Measurements from ENCODE around the gene SDHAF2.
"Not testable (repeated sequence)": the region's sequence is repeated elsewhere in the genome, so short reads cannot be mapped to it uniquely, and the experiment has no call there.

SDHAF2 gene

DNA sequence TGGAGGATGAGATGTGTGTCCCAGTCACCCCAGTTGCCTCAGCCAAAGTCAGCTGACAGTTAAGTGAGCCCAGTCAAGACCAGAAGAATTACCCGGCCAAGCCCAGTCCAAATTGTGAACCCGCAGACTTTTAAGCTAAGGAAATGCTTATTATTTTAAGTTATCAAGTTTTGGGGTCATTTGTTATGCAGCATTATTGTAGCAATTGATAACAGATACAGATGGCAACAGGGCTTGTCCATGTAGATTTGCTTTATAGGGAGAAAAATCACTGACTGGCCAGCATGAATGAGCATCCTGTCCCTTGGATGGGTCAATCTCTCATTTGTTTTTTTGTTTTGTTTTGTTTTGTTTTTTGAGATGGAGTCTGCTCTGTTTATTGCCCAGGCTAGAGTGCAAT lies 22.9 kb downstream of the SDHAF2 start:
- no peaks in the 10 kb centered on the region for H3K36me3 ChIP-seq (ENCODE audit: control insufficient read depth, insufficient read depth, low read length)
- H3K4me3 ChIP-seq (ENCODE audit: low read length) = no peak overlapping the region
- no peak for DNase-seq (ENCODE audit: low read depth, low spot score)
- H3K27ac ChIP-seq (ENCODE audit: low read length) = no peak overlapping the region
- H3K27me3 ChIP-seq (ENCODE audit: control insufficient read depth, insufficient read depth, low read length) = no peaks in the 10 kb centered on the region
- WGBS (ENCODE audit: insufficient coverage, insufficient read length) = no CpG with 5 or more reads among the region's 2 CpGs
- no peaks in the 10 kb centered on the region for H3K4me1 ChIP-seq (ENCODE audit: control insufficient read depth, insufficient read depth, low read length)
- H3K9me3 ChIP-seq (ENCODE audit: control insufficient read depth, insufficient read depth, low read length) = no peaks in the 10 kb centered on the region

DNA sequence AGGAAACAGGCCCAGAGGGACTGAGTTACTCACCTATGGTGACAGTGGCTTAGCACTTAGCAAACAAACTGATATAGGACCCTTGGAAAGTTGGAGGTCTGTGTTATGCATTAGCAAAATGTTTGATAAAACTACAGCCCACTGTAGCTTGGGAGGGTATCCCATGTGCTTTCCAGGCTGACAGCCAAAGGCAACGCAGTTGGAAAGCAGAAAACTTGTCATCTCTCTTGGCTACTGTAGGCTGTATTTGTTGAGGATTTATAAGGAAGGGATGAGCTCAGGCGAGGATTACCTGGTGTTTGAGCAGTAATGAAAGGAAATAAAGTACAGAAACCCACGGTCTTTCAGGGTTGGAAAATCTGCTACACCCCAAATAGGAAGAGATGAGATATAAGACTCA lies 23.8 kb downstream of the SDHAF2 start:
- Histone ChIP-seq H3K9me3 (ENCODE audit: control insufficient read depth, insufficient read depth, low read length) (no peaks in the 10 kb centered on the region), H3K4me3 (ENCODE audit: low read length) (no peak overlapping the region), H3K36me3 (ENCODE audit: control insufficient read depth, insufficient read depth, low read length) (no peaks in the 10 kb centered on the region), H3K4me1 (ENCODE audit: control insufficient read depth, insufficient read depth, low read length) (no peaks in the 10 kb centered on the region), H3K27ac (ENCODE audit: low read length) (no peak overlapping the region), H3K27me3 (ENCODE audit: control insufficient read depth, insufficient read depth, low read length) (no peaks in the 10 kb centered on the region)
- DNase-seq (ENCODE audit: low read depth, low spot score) = no peak
- WGBS (ENCODE audit: insufficient coverage, insufficient read length) = no CpG with 5 or more reads among the region's 3 CpGs

DNA sequence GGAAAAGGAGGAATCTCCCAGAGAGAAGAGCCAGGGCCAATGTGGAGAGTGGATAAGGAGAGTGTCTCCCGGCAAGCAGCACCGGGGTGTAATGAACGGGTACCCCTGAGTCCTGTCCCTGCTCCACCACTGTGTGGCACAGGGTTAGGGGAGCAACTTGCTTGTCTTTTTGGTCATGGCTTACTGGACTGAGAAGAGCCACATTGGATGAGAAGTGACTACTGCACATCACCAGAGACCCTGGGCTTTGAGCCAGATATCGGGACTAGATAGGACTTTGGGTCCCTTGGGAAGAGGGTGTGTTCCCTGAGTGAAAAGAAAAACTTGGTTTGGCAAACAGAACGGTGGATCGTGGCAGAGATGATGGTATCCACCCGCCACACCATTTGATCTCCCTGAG lies 24.6 kb downstream of the SDHAF2 start:
- H3K27me3 ChIP-seq (ENCODE audit: control insufficient read depth, insufficient read depth, low read length) = no peaks in the 10 kb centered on the region
- H3K9me3 ChIP-seq (ENCODE audit: control insufficient read depth, insufficient read depth, low read length) = no peaks in the 10 kb centered on the region
- no peaks in the 10 kb centered on the region for H3K4me1 ChIP-seq (ENCODE audit: control insufficient read depth, insufficient read depth, low read length)
- H3K27ac ChIP-seq (ENCODE audit: low read length) = no peak overlapping the region
- no peaks in the 10 kb centered on the region for H3K36me3 ChIP-seq (ENCODE audit: control insufficient read depth, insufficient read depth, low read length)
- no peak for DNase-seq (ENCODE audit: low read depth, low spot score)
- WGBS (ENCODE audit: insufficient coverage, insufficient read length) = no CpG with 5 or more reads among the region's 7 CpGs
- no peak overlapping the region for H3K4me3 ChIP-seq (ENCODE audit: low read length)

DNA sequence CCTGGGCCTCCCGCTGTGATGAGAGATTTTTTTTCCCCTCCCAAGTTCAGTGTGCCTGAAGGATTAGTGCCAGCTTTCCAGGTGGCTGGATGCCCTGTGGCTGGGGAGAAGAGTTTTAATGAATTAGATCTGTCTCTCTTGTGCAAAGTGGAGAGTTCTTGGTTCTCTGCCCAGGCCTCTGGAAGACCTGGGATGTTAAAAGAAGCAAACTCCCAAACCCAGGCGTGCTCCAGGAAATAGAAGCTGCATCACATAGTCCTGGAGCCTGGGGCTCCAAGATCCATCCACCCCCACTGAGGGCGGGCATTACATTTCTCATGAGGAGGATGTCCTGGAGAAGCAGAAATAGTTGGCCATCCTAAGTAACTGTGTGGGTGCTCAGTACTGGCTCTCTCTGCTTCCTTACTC lies 30.6 kb downstream of the SDHAF2 start:
- WGBS (ENCODE audit: insufficient coverage, insufficient read length) = no CpG with 5 or more reads among the region's 3 CpGs
- no peaks in the 10 kb centered on the region for H3K36me3 ChIP-seq (ENCODE audit: control insufficient read depth, insufficient read depth, low read length)
- no peak for DNase-seq (ENCODE audit: low read depth, low spot score)
- H3K4me3 ChIP-seq (ENCODE audit: low read length) = no peak overlapping the region
- H3K9me3 ChIP-seq (ENCODE audit: control insufficient read depth, insufficient read depth, low read length) = no peaks in the 10 kb centered on the region
- no peaks in the 10 kb centered on the region for H3K4me1 ChIP-seq (ENCODE audit: control insufficient read depth, insufficient read depth, low read length)
- H3K27me3 ChIP-seq (ENCODE audit: control insufficient read depth, insufficient read depth, low read length) = no peaks in the 10 kb centered on the region
- no peak overlapping the region for H3K27ac ChIP-seq (ENCODE audit: low read length)

DNA sequence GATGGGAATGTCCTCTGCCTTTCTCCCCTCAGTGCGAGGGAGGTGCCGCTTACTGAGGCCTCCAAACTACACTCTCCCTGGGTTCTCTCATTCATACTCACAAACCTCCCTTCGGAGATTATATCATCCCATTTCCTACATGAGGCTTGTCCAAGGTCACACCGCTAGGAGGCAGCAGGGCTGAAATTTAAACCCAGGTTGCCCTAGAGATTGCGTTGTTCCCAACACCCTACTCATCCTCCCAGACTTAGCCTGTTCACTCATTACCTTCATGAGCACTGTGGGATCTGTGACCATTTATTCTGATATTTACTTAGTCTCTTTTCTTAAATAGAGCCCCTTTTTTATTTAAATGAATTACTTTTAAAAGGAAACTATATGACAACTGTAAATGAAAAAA lies 31.1 kb downstream of the SDHAF2 start:
- H3K36me3 ChIP-seq (ENCODE audit: control insufficient read depth, insufficient read depth, low read length) = no peaks in the 10 kb centered on the region
- no peaks in the 10 kb centered on the region for H3K4me1 ChIP-seq (ENCODE audit: control insufficient read depth, insufficient read depth, low read length)
- no peaks in the 10 kb centered on the region for H3K9me3 ChIP-seq (ENCODE audit: control insufficient read depth, insufficient read depth, low read length)
- H3K27ac ChIP-seq (ENCODE audit: low read length) = no peak overlapping the region
- H3K4me3 ChIP-seq (ENCODE audit: low read length) = no peak overlapping the region
- WGBS (ENCODE audit: insufficient coverage, insufficient read length) = no CpG with 5 or more reads among the region's 5 CpGs
- DNase-seq (ENCODE audit: low read depth, low spot score) = no peak
- H3K27me3 ChIP-seq (ENCODE audit: control insufficient read depth, insufficient read depth, low read length) = no peaks in the 10 kb centered on the region

DNA sequence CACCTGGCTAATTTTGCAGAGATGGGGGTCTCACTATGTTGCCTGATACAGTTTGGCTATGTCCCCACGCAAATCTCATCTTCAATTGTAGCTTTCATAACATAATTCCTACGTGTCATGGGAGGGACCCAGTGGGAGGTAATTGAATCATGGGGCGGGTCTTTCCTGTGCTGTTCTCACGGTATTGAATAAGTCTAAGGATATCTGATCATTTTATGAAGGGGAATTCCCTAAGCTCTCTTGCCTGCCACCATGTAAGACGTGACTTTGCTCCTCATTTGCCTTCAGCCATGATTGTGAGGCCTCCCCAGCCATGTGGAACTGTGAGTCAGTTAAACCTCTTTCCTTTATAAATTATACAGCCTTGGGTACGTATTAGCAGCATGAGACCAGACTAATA lies 37.7 kb downstream of the SDHAF2 start:
- WGBS (ENCODE audit: insufficient coverage, insufficient read length) = no CpG with 5 or more reads among the region's 6 CpGs
- not testable (repeated sequence) for DNase-seq (ENCODE audit: low read depth, low spot score); H3K4me1 ChIP-seq (ENCODE audit: control insufficient read depth, insufficient read depth, low read length); H3K36me3 ChIP-seq (ENCODE audit: control insufficient read depth, insufficient read depth, low read length); H3K27ac ChIP-seq (ENCODE audit: low read length); H3K27me3 ChIP-seq (ENCODE audit: control insufficient read depth, insufficient read depth, low read length); H3K9me3 ChIP-seq (ENCODE audit: control insufficient read depth, insufficient read depth, low read length); H3K4me3 ChIP-seq (ENCODE audit: low read length)

DNA sequence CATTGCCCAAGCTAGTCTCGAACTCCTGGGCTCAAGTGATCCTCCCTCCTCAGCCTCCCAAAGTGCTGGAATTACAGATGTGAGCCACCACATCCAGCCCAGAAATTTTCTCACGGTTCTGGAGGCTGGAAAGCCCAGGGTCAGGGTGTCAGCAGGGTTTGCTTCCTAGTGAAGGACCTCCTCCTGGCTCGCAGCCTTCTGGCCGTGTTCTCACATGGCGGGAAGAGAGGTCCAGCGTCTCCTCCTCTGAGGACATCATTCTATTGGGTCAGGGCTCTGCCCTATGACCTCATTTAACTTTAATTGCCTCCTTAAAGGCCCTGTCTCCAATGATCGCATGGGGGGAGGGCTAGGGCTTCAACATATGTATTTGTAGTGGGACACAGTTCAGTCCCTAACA lies 38.1 kb downstream of the SDHAF2 start:
- WGBS (ENCODE audit: insufficient coverage, insufficient read length) = no CpG with 5 or more reads among the region's 7 CpGs
- no peaks in the 10 kb centered on the region for H3K9me3 ChIP-seq (ENCODE audit: control insufficient read depth, insufficient read depth, low read length)
- H3K27me3 ChIP-seq (ENCODE audit: control insufficient read depth, insufficient read depth, low read length) = no peaks in the 10 kb centered on the region
- H3K27ac ChIP-seq (ENCODE audit: low read length) = no peak overlapping the region
- no peaks in the 10 kb centered on the region for H3K4me1 ChIP-seq (ENCODE audit: control insufficient read depth, insufficient read depth, low read length)
- no peak for DNase-seq (ENCODE audit: low read depth, low spot score)
- no peak overlapping the region for H3K4me3 ChIP-seq (ENCODE audit: low read length)
- no peaks in the 10 kb centered on the region for H3K36me3 ChIP-seq (ENCODE audit: control insufficient read depth, insufficient read depth, low read length)

DNA sequence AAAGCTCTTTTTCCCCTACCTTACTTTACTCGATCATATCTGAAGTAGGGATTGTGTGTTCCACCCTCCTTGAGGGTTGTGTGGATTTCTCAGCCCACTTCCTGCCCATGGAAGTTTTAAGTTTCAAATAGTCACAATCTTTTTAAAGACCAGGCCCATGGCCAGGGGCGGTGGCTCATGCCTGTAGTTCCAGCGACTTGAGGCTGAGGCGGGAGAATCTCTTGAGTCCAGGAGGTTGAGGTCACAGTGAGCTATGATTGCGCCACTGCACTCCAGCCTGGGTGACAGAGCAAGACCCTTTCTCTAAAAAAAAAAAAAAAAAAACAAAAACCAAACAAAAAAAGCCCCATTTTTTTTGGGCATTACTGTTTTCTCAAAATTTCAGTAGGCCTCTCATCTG lies 42.4 kb downstream of the SDHAF2 start:
- H3K4me1 ChIP-seq (ENCODE audit: control insufficient read depth, insufficient read depth, low read length) = no peaks in the 10 kb centered on the region
- whole genome bisulfite sequencing (ENCODE audit: insufficient coverage, insufficient read length) = no CpG with 5 or more reads among the region's 5 CpGs
- H3K36me3 ChIP-seq (ENCODE audit: control insufficient read depth, insufficient read depth, low read length) = no peaks in the 10 kb centered on the region
- H3K9me3 ChIP-seq (ENCODE audit: control insufficient read depth, insufficient read depth, low read length) = no peaks in the 10 kb centered on the region
- no peaks in the 10 kb centered on the region for H3K27me3 ChIP-seq (ENCODE audit: control insufficient read depth, insufficient read depth, low read length)
- H3K27ac ChIP-seq (ENCODE audit: low read length) = no peak overlapping the region
- no peak for DNase-seq (ENCODE audit: low read depth, low spot score)
- H3K4me3 ChIP-seq (ENCODE audit: low read length) = no peak overlapping the region

DNA sequence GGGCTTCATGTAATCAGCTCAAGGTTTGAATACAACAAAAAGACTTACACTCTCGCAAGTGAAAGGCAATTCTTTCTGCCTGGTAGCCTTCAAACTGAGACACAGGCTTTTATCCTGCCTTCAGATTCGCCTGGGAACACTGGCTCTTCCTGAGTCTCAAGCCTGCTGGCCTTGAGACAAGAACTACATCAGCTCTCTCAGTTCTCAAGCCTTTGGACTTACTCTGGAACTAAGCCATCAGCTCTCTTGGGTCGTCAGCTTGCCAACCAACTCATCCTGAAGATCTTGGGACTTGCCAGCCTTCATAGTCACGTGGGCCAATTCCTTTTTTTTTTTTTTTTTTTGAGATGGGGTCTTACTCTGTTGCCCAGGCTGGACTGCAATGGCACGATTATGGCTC lies 42.9 kb downstream of the SDHAF2 start:
- H3K36me3 ChIP-seq (ENCODE audit: control insufficient read depth, insufficient read depth, low read length) = no peaks in the 10 kb centered on the region
- no peak overlapping the region for H3K27ac ChIP-seq (ENCODE audit: low read length)
- H3K4me3 ChIP-seq (ENCODE audit: low read length) = no peak overlapping the region
- no peaks in the 10 kb centered on the region for H3K27me3 ChIP-seq (ENCODE audit: control insufficient read depth, insufficient read depth, low read length)
- WGBS (ENCODE audit: insufficient coverage, insufficient read length) = no CpG with 5 or more reads among the region's 5 CpGs
- no peaks in the 10 kb centered on the region for H3K9me3 ChIP-seq (ENCODE audit: control insufficient read depth, insufficient read depth, low read length)
- DNase-seq (ENCODE audit: low read depth, low spot score) = no peak
- peaks cover 2% of the 10 kb centered on the region for H3K4me1 ChIP-seq (ENCODE audit: control insufficient read depth, insufficient read depth, low read length)

DNA sequence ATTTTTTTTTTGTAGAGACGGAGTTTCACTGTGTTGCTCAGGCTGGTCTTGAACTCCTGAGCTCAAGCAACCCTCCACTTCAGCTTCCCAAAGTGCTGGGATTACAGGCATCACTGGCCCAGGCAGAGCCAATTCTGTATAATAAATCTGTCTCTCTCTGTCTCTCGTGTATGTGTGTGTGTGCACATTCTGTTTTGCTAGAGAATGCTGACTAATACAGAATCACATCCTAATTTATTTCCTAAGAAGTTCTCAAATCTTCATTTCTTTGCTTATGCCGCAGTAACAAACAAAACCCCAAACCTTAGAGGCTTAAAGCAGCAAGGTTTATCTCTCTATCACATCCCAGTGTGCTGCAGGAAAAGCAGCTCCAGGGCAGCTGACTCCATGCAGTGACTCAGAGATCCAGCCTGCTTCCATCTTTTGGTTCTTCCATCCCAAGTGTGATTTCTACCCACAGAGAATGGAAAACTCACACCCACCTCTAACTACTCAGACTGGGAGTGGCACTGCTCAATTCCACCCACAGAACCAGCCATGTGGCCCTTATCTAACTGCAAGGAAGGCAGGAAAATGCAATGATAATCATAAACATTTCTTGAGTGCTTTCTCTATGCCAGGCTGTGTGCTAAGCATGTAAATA lies 43.6 kb downstream of the SDHAF2 start:
- H3K27me3 ChIP-seq (ENCODE audit: control insufficient read depth, insufficient read depth, low read length) = no peaks in the 10 kb centered on the region
- no CpG with 5 or more reads among the region's 3 CpGs for WGBS (ENCODE audit: insufficient coverage, insufficient read length)
- H3K4me1 ChIP-seq (ENCODE audit: control insufficient read depth, insufficient read depth, low read length) = peaks cover 2% of the 10 kb centered on the region
- no peak for DNase-seq (ENCODE audit: low read depth, low spot score)
- no peak overlapping the region for H3K4me3 ChIP-seq (ENCODE audit: low read length)
- no peaks in the 10 kb centered on the region for H3K36me3 ChIP-seq (ENCODE audit: control insufficient read depth, insufficient read depth, low read length)
- H3K9me3 ChIP-seq (ENCODE audit: control insufficient read depth, insufficient read depth, low read length) = no peaks in the 10 kb centered on the region
- H3K27ac ChIP-seq (ENCODE audit: low read length) = no peak overlapping the region

DNA sequence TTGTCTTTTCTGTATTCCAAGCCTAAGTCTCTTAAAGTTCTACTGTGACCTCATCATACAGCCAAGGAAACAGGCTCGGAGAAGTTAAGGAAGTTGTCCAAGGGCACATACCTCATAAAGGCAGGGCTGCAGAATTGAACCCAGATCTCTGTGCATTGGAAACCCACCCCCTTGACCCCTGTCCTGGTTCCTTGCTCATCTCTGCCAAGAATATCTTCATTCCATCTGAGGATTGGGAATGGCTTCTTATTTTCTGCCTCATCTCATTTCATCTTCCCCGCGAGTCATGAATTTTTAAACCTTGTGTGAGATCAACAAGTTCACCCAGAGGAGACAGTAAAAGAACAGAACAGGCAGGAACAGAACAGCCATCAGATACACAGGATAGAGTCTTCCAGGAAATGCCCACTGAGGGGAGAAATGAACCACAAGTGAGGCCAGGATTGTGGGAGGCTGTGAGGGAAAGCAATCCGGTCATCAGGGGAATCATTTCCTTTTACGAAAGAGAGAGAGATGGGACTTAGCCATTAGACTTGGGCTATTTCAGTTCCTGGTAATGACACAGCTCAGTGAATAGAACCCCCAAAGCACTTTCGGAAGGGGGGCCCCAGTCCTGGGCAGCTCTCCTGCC lies 44.2 kb downstream of the SDHAF2 start:
- Histone ChIP-seq H3K4me3 (ENCODE audit: low read length) (no peak overlapping the region), H3K4me1 (ENCODE audit: control insufficient read depth, insufficient read depth, low read length) (peaks cover 2% of the 10 kb centered on the region), H3K27ac (ENCODE audit: low read length) (no peak overlapping the region), H3K27me3 (ENCODE audit: control insufficient read depth, insufficient read depth, low read length) (no peaks in the 10 kb centered on the region), H3K36me3 (ENCODE audit: control insufficient read depth, insufficient read depth, low read length) (no peaks in the 10 kb centered on the region), H3K9me3 (ENCODE audit: control insufficient read depth, insufficient read depth, low read length) (no peaks in the 10 kb centered on the region)
- WGBS (ENCODE audit: insufficient coverage, insufficient read length) = no CpG with 5 or more reads among the region's 6 CpGs
- no peak for DNase-seq (ENCODE audit: low read depth, low spot score)
